HG02970 (cell line): Measurements from ENCODE around the gene HSD17B1.

ENCODE experiments used
- ATAC-seq: cut with Tn5 transposase; IDR thresholded peaks from one replicate; pipeline ENCODE4 v1.9.1; 2021; ENCODE audit warnings: mild to moderate bottlenecking, moderate library complexity, moderate number of reproducible peaks; ENCODE audit not compliant: unreplicated experiment, low FRiP score

Gene HSD17B1

GRCh38 chr17:42591411-42591810, 38.7 kb downstream of the HSD17B1 start:
- ATAC-seq, result no peak

GRCh38 chr17:42596386-42596785, 43.7 kb downstream of the HSD17B1 start:
- no peak for ATAC-seq

- ATAC-seq, result no peak
These were observed 46.2 kb downstream of the HSD17B1 start for GRCh38 chr17:42598905-42599304.

GRCh38 chr17:42603318-42603717, 50.6 kb downstream of the HSD17B1 start:
- ATAC-seq, result no peak
